Epithelial cell of esophagus (primary cell): Measurements from ENCODE around the gene RNMT.

ENCODE experiments used
- DNase-seq: peaks from one replicate; pipeline ENCODE4 v3.0.0; 2010; ENCODE audit warnings: low read depth
- H3K4me3 ChIP-seq: 2 replicates; pipeline ENCODE4 v1.5.1; 2011; ENCODE audit warnings: mild to moderate bottlenecking, low read length, control low read depth
- TF ChIP-seq, protein P1 (sequence below): IDR thresholded peaks from 2 replicates; pipeline ENCODE4 v1.5.1; 2011; ENCODE audit warnings: low read depth, mild to moderate bottlenecking, low read length, control low read depth, inconsistent platforms; ENCODE audit not compliant: insufficient read depth; ENCODE audit errors: missing control alignments

RNMT gene

DNA sequence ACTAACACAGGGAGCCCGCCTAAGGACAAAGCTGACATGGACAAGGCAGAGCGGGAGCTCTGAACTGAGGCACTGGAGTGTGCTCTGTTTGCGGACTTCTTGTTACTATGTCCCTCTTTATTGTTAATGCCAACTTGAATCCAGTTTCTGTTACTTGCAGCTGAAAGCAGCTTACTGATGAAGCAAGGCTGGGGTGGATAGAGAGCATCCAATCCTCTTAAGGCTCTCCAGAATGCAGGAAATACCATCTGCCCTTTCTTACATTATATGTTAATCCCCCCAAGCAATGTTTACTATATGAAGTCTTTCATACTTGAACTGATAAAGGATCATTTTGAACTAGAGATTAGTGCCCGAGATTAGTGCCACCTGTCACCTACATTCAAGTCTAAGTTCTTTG is 9.6 kb upstream of the RNMT start:
- H3K4me3 ChIP-seq = no peak overlapping the region
- TF ChIP-seq, protein P1, sequence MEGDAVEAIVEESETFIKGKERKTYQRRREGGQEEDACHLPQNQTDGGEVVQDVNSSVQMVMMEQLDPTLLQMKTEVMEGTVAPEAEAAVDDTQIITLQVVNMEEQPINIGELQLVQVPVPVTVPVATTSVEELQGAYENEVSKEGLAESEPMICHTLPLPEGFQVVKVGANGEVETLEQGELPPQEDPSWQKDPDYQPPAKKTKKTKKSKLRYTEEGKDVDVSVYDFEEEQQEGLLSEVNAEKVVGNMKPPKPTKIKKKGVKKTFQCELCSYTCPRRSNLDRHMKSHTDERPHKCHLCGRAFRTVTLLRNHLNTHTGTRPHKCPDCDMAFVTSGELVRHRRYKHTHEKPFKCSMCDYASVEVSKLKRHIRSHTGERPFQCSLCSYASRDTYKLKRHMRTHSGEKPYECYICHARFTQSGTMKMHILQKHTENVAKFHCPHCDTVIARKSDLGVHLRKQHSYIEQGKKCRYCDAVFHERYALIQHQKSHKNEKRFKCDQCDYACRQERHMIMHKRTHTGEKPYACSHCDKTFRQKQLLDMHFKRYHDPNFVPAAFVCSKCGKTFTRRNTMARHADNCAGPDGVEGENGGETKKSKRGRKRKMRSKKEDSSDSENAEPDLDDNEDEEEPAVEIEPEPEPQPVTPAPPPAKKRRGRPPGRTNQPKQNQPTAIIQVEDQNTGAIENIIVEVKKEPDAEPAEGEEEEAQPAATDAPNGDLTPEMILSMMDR = no peak
- DNase-seq = no peak

- DNase-seq = no peak
- no peak overlapping the region for H3K4me3 ChIP-seq
- TF ChIP-seq, protein P1 = no peak
These were observed 6.3 kb upstream of the RNMT start for GRCh38 chr18:13720123-13720522.

- TF ChIP-seq, protein P1 = no peak
- H3K4me3 ChIP-seq = no peak overlapping the region
- DNase-seq = no peak
These were observed 5.6 kb upstream of the RNMT start for GRCh38 chr18:13720847-13721246.

GRCh38 chr18:13725566-13726231 is 774 bp upstream of the RNMT start:
- DNase-seq = peak; percentile 26
- H3K4me3 ChIP-seq = peak overlapping the region; percentile 97
- TF ChIP-seq, protein P1 = no peak

GRCh38 chr18:13726972-13727331 is 479 bp downstream of the RNMT start:
- TF ChIP-seq, protein P1 = no peak
- peak overlapping the region; percentile 97 for H3K4me3 ChIP-seq
- peak; percentile 60 for DNase-seq

DNA sequence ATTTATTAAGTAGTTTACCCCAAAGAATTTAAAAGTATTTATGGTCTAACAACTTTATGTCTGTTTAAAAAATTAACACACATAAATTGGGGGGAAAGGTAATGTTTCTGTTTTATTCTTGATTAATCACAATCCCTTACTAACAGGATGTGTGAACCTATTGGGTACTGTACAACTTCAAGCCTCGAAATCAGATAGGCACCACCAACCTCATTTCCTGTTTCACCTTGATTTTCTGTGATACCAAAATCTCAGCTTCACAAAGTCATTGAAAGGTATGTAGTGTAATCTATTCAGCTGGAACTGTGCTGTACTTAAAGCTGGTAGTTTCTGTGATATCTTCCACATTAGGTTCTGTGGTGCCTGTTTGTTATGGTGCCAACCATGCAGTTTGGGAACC is 4.0 kb downstream of the RNMT start:
- TF ChIP-seq, protein P1 = no peak
- DNase-seq = no peak
- no peak overlapping the region for H3K4me3 ChIP-seq

GRCh38 chr18:13735681-13736080 is 9.2 kb downstream of the RNMT start:
- DNase-seq = no peak
- TF ChIP-seq, protein P1 = no peak
- no peak overlapping the region for H3K4me3 ChIP-seq
